ENCODE results near the gene SNRPF. TPM values are rescaled to one million over a fixed set of nuclear protein-coding genes. Genes with fewer than 3 reads are reported as not detected.

The SNRPF gene
- total and polyA plus RNA-seq, 2 of the 8 experiments (the other 6 are each of a cell fraction or from before 2014, with no cell fraction given), result 58.5 to 79.7 TPM

GRCh38 chr12:95898081-95898480 lies 39.3 kb downstream of the SNRPF start:
- Histone ChIP-seq H3K27me3 (replicated peaks in 1 of 4; ENCODE audit: control insufficient read depth in 3 of 4, extremely low read depth in 1 of 4, insufficient read depth in 3 of 4, low read length in 3 of 4) (no peaks in the 10 kb centered on the region), H3K18ac (ENCODE audit: extremely low read depth, low read length) (no peak overlapping the region), H2BK5ac (ENCODE audit: low read depth, low read length) (no peak overlapping the region), H3K9ac (replicated peaks in 1 of 4; ENCODE audit: extremely low read depth in 1 of 4, low read depth in 3 of 4, low read length in 3 of 4) (no peak overlapping the region), H2BK20ac (ENCODE audit: low read length) (no peak overlapping the region), H4K91ac (replicated peaks; ENCODE audit: insufficient read length, low read length) (no peak overlapping the region), H4K5ac (ENCODE audit: insufficient read length, low read depth, low read length) (no peak overlapping the region), H4K8ac (ENCODE audit: extremely low read depth, insufficient read depth, low read length) (no peak overlapping the region), H3K79me1 (ENCODE audit: low read depth, low read length) (no peaks in the 10 kb centered on the region), H3K4me2 (ENCODE audit: insufficient read depth in 1 of 2, low read depth in 2 of 2, low read length in 2 of 2) (no peak overlapping the region), H3K4me3 (ENCODE audit: extremely low read depth in 1 of 4, insufficient read depth in 2 of 4, low read depth in 3 of 4, low read length in 4 of 4) (no peak overlapping the region), H3K23ac (ENCODE audit: insufficient read length) (no peak overlapping the region), H3K4me1 (replicated peaks in 1 of 4; ENCODE audit: control insufficient read depth in 3 of 4, insufficient read depth in 4 of 4, low read length in 3 of 4) (no peaks in the 10 kb centered on the region), H3K4ac (replicated peaks; ENCODE audit: insufficient read length, low read depth, low read length) (no peak overlapping the region), H2BK12ac (ENCODE audit: low read depth, low read length) (no peak overlapping the region), H3K79me2 (ENCODE audit: control insufficient read depth in 1 of 2, insufficient read depth in 2 of 2, low read length in 2 of 2) (no peaks in the 10 kb centered on the region), H2AFZ (ENCODE audit: low read length) (no peak overlapping the region), H3K14ac (ENCODE audit: insufficient read length) (no peak overlapping the region), H3K9me3 (ENCODE audit: insufficient read depth in 2 of 2, low read depth in 1 of 2, low read length in 1 of 2) (no peaks in the 10 kb centered on the region), H3K27ac (ENCODE audit: low read depth, low read length) (no peak overlapping the region), H3K36me3 (ENCODE audit: control insufficient read depth in 2 of 4, insufficient read depth in 4 of 4, low read length in 3 of 4) (no peaks in the 10 kb centered on the region), H3K23me2 (ENCODE audit: low read depth, low read length) (no peaks in the 10 kb centered on the region), H2BK120ac (replicated peaks; ENCODE audit: low read depth, low read length) (no peak overlapping the region), H4K20me1 (replicated peaks in 1 of 2; ENCODE audit: control insufficient read depth in 1 of 2, insufficient read depth in 2 of 2, low read length in 2 of 2) (no peaks in the 10 kb centered on the region), H3K56ac (replicated peaks; ENCODE audit: insufficient read length, low read depth, low read length) (no peak overlapping the region), H2AK5ac (ENCODE audit: low read depth, low read length) (no peak overlapping the region), H2BK15ac (ENCODE audit: low read length) (no peak overlapping the region)
- no peak for FAIRE-seq
- CTCF ChIA-PET (ENCODE audit: partially characterized antibody), result interaction anchor here (1.6 kb wide), 1 partner anchor 20 kb away, joined by 4 read pairs; no protein-coding TSS in a partner anchor
- WGBS, 2 experiments (ENCODE audit: extremely low coverage in 1 of 2, insufficient coverage in 1 of 2, insufficient read length in 1 of 2, insufficient replicate concordance in 2 of 2, low coverage in 1 of 2, low lambda C conversion rate in 2 of 2, missing lambda C conversion rate in 1 of 2), result 87% methylated on average over 4 of the region's 4 CpGs; no CpG with 5 or more reads in 1 of the 2 experiments
- POLR2A ChIA-PET (ENCODE audit: partially characterized antibody), result no interaction called here
- DNase-seq (ENCODE audit: low read depth in 1 of 2, low spot score in 2 of 2), result no peak
- TF ChIP-seq TEAD4 (IDR thresholded peaks at IDR 0.05; ENCODE audit: low read depth, low read length) (no peak), JUND (IDR thresholded peaks at IDR 0.05; ENCODE audit: low read length) (no peak), KDM1A (IDR thresholded peaks at IDR 0.05; ENCODE audit: borderline replicate concordance, low read length) (no peak), RNF2 (IDR thresholded peaks at IDR 0.05; ENCODE audit: borderline replicate concordance, low read depth, low read length, missing control alignments, poor library complexity, severe bottlenecking) (no peak), POLR2A (IDR thresholded peaks at IDR 0.05; ENCODE audit: control extremely low read depth in 1 of 2, low read depth in 2 of 2, low read length in 2 of 2) (no peak), TAF1 (IDR thresholded peaks at IDR 0.05; ENCODE audit: low read depth, low read length) (no peak), GTF2F1 (IDR thresholded peaks at IDR 0.05; ENCODE audit: borderline replicate concordance, low read depth, low read length) (no peak), RXRA (IDR thresholded peaks at IDR 0.05; ENCODE audit: insufficient read depth, low read depth, low read length) (no peak), EGR1 (IDR thresholded peaks at IDR 0.05; ENCODE audit: borderline replicate concordance, low read depth, low read length) (no peak), NANOG (IDR thresholded peaks at IDR 0.05; ENCODE audit: insufficient read depth, low read depth, low read length, poor library complexity, severe bottlenecking) (no peak), POLR2AphosphoS5 (IDR thresholded peaks at IDR 0.05; ENCODE audit: low read depth, low read length) (no peak), EZH2 (IDR thresholded peaks at IDR 0.05; ENCODE audit: low read depth, low read length, severe bottlenecking) (no peak), SP2 (IDR thresholded peaks at IDR 0.05; ENCODE audit: low read length) (no peak), MAX (IDR thresholded peaks at IDR 0.05) (no peak)
